ENCODE data around the gene SYNPO2.

GRCh38 chr4:118848901-118849300, 39.8 kb upstream of the SYNPO2 start:
- no peak for TF ChIP-seq POLR2A (IDR thresholded peaks at IDR 0.05)
- no peak for TF ChIP-seq CTCF (IDR thresholded peaks at IDR 0.05 in 4 of 5, conservative IDR thresholded peaks at IDR 0.05 in 1 of 5)

All from gastrocnemius medialis (tissue), 4 donors.